Measurements from ENCODE around the gene KRT3. TPM values are rescaled to one million over a fixed set of nuclear protein-coding genes. Genes with fewer than 3 reads are reported as not detected.

Gene KRT3
- total RNA-seq, 2 donors from 2014 or later = not detected

DNA sequence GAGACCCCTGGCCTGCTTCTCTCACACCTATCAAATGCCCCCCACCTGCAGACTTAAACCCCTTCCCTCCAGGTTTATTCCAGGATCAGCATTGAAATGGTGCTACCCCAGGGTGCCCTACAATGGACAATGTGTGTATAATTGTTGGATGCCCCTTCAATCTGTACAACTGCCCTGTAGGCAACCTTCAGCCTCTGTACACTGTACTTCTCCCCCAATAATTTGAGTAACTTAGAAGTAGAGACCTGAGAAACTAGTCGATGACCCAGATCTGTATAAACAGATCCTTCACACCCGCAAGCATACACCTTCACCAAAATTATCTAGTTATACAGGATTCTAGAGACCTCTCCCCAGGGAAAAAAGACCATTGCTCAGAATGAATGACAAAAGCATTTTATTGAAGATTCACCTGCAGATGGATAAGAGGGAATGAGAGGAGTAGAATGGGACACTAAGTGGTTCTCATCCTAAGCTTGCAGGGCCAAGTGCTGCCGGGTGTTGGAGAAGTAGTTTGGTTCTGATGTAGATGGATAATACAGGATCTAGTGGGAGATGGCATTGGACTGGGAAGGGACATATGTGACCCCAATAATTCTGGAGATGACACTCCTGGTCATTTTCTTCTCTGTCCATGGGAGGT is 10.4 kb upstream of the KRT3 start:
- DNase-seq = no peak
- Histone ChIP-seq H3K27me3 (no peaks in the 10 kb centered on the region), H3K27ac (no peak overlapping the region), H3K9me3 (no peaks in the 10 kb centered on the region), H3K36me3 (no peaks in the 10 kb centered on the region), H3K9ac (ENCODE audit: low read depth in 2 of 2, low read length in 2 of 2) (no peak overlapping the region), H3K4me1 (no peaks in the 10 kb centered on the region), H3K4me3 (no peak overlapping the region)
- intact Hi-C loops (cut with DNase I) = no loop called here
- TF ChIP-seq, protein P1, sequence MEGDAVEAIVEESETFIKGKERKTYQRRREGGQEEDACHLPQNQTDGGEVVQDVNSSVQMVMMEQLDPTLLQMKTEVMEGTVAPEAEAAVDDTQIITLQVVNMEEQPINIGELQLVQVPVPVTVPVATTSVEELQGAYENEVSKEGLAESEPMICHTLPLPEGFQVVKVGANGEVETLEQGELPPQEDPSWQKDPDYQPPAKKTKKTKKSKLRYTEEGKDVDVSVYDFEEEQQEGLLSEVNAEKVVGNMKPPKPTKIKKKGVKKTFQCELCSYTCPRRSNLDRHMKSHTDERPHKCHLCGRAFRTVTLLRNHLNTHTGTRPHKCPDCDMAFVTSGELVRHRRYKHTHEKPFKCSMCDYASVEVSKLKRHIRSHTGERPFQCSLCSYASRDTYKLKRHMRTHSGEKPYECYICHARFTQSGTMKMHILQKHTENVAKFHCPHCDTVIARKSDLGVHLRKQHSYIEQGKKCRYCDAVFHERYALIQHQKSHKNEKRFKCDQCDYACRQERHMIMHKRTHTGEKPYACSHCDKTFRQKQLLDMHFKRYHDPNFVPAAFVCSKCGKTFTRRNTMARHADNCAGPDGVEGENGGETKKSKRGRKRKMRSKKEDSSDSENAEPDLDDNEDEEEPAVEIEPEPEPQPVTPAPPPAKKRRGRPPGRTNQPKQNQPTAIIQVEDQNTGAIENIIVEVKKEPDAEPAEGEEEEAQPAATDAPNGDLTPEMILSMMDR (IDR thresholded peaks at IDR 0.05) = no peak

DNA sequence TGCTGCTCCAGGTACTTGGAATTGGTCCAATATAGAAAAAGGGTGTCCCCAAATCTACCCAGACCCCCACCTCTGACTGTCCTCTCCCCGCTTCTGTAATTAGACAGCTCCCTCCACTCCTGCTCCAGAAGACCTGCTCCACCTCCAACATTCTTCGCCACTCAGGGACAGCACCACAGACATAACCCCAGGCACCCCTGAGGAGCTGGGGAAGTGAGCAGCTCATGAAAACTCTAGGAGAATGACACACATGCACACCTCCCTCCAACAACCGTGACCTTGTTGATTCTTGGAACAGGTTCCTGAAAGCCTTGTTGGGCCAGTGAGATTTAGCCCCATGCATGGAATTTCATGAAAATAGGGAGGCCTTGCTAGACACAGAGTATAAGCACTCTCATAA is 9.8 kb upstream of the KRT3 start:
- H3K27ac ChIP-seq = no peak overlapping the region
- intact Hi-C loops (cut with DNase I) = no loop called here
- no peak for DNase-seq

DNA sequence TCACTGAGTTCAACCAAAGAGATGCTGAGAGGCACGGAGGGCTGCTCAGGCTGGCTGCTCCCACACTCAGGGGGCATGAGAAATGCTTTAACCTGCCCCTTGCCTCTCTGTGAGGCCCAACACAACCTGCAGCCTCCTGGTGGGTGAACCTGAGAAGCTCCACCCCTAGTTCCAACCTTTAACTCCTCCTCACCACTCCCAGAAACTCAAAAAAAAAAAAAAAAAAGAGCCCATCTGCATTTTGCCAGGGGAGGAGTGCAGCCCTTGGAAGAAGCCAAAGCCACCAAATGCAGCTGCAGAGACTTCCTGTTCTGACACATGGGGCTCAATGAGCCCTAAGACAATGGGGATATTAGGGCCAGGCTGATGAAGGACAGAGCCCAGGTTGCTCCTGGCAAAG is 9.1 kb upstream of the KRT3 start:
- intact Hi-C loops (cut with DNase I) = no loop called here
- TF ChIP-seq, protein P1 (IDR thresholded peaks at IDR 0.05) = no peak
- Histone ChIP-seq H3K4me3 (no peak overlapping the region), H3K36me3 (no peaks in the 10 kb centered on the region), H3K27me3 (no peaks in the 10 kb centered on the region), H3K9ac (ENCODE audit: low read depth in 2 of 2, low read length in 2 of 2) (no peak overlapping the region), H3K27ac (no peak overlapping the region), H3K9me3 (no peaks in the 10 kb centered on the region), H3K4me1 (no peaks in the 10 kb centered on the region)
- DNase-seq = no peak

More for the DNA sequence above, 9.8 kb upstream of the KRT3 start:
- H3K9me3 ChIP-seq = no peaks in the 10 kb centered on the region
- H3K4me1 ChIP-seq = no peaks in the 10 kb centered on the region
- no peaks in the 10 kb centered on the region for H3K36me3 ChIP-seq
- no peak overlapping the region for H3K4me3 ChIP-seq
- TF ChIP-seq, protein P1 (IDR thresholded peaks at IDR 0.05) = no peak
- H3K9ac ChIP-seq (ENCODE audit: low read depth in 2 of 2, low read length in 2 of 2) = no peak overlapping the region
- no peaks in the 10 kb centered on the region for H3K27me3 ChIP-seq

DNA sequence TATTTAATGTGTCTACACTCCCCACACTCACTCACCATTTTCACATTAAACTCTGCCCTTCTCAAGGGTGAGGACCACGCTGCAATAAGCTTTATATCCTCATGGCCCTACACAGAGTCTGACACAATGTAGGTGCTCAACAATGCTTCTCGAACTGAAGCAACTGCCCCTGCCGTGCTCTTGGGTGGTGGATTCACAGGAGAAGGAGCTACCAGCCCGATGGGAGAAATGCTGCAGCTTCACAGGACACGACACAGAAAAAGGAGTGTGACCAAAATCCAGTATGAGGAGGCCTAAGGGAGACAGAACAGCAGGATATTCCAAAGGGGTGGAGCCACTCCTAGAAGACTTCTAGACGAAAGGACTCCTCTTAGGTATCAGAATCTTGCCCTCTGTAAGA is 6.5 kb upstream of the KRT3 start:
- H3K4me3 ChIP-seq = no peak overlapping the region
- no peak overlapping the region for H3K9ac ChIP-seq (ENCODE audit: low read depth in 2 of 2, low read length in 2 of 2)
- no peaks in the 10 kb centered on the region for H3K9me3 ChIP-seq
- intact Hi-C loops (cut with DNase I) = no loop called here
- TF ChIP-seq, protein P1 (IDR thresholded peaks at IDR 0.05) = no peak
- no peaks in the 10 kb centered on the region for H3K36me3 ChIP-seq
- H3K4me1 ChIP-seq = no peaks in the 10 kb centered on the region
- DNase-seq = no peak
- H3K27me3 ChIP-seq = no peaks in the 10 kb centered on the region
- no peak overlapping the region for H3K27ac ChIP-seq

DNA sequence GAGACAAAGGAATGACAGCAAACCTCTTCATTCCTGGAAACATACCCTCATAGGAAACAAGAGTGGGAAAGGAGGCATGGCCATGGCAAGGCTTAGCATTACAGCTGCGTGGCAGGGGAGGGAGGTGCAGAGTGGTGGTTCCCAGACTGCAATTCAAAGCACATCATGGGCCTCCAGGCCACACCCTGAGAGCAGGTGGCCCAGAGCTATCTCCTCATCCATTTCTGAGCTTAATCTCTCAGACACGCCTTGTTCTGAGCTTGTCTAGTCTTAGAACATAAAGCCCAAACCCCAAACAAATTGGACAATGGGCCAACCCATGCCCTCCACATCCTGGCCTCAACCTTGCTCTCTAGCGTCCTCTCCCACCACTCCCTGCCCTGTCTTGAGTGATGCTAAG is 5.9 kb upstream of the KRT3 start:
- no peak overlapping the region for H3K9ac ChIP-seq (ENCODE audit: low read depth in 2 of 2, low read length in 2 of 2)
- DNase-seq = no peak
- no peaks in the 10 kb centered on the region for H3K27me3 ChIP-seq
- no peak overlapping the region for H3K27ac ChIP-seq
- no peaks in the 10 kb centered on the region for H3K4me1 ChIP-seq
- TF ChIP-seq, protein P1 (IDR thresholded peaks at IDR 0.05) = no peak
- H3K36me3 ChIP-seq = no peaks in the 10 kb centered on the region
- no peak overlapping the region for H3K4me3 ChIP-seq
- no peaks in the 10 kb centered on the region for H3K9me3 ChIP-seq
- intact Hi-C loops (cut with DNase I) = no loop called here

Measured in colonic mucosa (tissue), 4 donors.